ENCODE data around the gene SLC37A3.

GRCh38 chr7:140327261-140327661, 71.1 kb downstream of the SLC37A3 start:
- TF ChIP-seq, protein P1, sequence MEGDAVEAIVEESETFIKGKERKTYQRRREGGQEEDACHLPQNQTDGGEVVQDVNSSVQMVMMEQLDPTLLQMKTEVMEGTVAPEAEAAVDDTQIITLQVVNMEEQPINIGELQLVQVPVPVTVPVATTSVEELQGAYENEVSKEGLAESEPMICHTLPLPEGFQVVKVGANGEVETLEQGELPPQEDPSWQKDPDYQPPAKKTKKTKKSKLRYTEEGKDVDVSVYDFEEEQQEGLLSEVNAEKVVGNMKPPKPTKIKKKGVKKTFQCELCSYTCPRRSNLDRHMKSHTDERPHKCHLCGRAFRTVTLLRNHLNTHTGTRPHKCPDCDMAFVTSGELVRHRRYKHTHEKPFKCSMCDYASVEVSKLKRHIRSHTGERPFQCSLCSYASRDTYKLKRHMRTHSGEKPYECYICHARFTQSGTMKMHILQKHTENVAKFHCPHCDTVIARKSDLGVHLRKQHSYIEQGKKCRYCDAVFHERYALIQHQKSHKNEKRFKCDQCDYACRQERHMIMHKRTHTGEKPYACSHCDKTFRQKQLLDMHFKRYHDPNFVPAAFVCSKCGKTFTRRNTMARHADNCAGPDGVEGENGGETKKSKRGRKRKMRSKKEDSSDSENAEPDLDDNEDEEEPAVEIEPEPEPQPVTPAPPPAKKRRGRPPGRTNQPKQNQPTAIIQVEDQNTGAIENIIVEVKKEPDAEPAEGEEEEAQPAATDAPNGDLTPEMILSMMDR (IDR thresholded peaks at IDR 0.05; ENCODE audit: low read length): no peak
- TF ChIP-seq EZH2 (IDR thresholded peaks at IDR 0.05; ENCODE audit: borderline replicate concordance, low read length): no peak
